ENCODE measurements around the gene PWWP2A.
A peak's percentile ranks its signal among the peaks of the same experiment; 100 is the strongest.

The PWWP2A gene

DNA sequence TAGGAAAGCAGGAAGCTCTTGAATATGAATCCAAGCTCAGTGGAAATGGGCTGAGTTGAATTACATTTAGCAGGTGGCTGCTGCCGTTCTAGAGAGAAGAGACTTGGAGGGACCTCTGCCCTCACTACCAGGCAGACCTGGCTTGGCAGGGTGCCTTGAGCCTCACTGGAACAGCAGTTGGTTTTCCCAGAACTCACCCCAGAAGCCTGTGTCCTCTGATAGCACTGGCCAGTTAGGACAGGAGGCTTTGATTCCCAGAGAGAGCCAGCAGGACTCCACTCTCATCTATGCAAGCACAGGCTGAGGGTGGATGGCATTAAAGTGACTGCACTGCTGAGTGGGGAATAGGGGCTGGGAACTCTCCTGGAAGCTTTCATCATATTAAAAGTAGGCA lies 54.8 kb downstream of the PWWP2A start:
- DNase-seq (ENCODE audit: low read depth) = peak; percentile 20
- no peak overlapping the region for H3K4me3 ChIP-seq (ENCODE audit: low read depth, low read length)
- TF ChIP-seq, protein P1, sequence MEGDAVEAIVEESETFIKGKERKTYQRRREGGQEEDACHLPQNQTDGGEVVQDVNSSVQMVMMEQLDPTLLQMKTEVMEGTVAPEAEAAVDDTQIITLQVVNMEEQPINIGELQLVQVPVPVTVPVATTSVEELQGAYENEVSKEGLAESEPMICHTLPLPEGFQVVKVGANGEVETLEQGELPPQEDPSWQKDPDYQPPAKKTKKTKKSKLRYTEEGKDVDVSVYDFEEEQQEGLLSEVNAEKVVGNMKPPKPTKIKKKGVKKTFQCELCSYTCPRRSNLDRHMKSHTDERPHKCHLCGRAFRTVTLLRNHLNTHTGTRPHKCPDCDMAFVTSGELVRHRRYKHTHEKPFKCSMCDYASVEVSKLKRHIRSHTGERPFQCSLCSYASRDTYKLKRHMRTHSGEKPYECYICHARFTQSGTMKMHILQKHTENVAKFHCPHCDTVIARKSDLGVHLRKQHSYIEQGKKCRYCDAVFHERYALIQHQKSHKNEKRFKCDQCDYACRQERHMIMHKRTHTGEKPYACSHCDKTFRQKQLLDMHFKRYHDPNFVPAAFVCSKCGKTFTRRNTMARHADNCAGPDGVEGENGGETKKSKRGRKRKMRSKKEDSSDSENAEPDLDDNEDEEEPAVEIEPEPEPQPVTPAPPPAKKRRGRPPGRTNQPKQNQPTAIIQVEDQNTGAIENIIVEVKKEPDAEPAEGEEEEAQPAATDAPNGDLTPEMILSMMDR (conservative IDR thresholded peaks at IDR 0.05; ENCODE audit: low read depth, low read length) = no peak

DNA sequence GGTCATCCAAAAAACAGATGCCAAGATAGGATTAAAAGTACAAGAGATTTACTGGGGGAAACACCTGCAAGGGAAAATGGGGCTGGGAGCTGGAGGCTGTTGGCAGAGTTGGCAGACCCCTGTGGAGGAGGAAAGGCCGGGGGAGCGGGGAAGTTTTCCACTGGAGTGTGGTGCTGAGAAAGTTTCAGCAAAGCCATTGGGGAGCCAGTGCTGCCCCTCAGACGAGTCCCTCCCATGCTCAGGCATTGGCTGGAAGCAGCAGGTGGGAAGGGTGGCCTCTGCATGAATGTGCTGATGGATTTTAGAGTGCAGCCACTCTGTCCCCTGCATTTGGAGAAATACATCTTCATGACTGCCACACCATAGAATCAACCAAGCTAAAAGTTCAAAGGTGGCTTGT lies 57.5 kb downstream of the PWWP2A start:
- TF ChIP-seq, protein P1 (conservative IDR thresholded peaks at IDR 0.05; ENCODE audit: low read depth, low read length) = no peak
- no peak overlapping the region for H3K4me3 ChIP-seq (ENCODE audit: low read depth, low read length)
- DNase-seq (ENCODE audit: low read depth) = no peak

DNA sequence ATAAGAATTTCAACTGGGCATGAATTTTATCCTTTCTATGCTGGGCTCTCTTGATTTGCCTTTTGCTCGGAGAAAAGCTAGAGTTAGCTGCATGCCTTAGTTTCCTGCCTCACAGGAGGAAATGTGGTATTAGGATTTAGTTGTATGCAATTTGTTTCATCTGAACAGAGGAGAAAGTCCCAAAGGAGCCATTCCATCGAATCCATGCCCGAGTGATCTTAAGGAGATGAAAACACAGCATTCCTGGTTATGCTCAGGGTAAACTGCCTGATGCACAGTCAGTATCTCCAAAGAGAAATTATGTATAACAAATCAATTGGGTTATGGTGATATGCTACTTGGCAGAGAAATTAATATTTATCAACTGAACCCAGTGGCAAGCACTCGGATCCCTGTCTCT lies 59.2 kb downstream of the PWWP2A start:
- no peak for DNase-seq (ENCODE audit: low read depth)
- TF ChIP-seq, protein P1 (conservative IDR thresholded peaks at IDR 0.05; ENCODE audit: low read depth, low read length) = no peak
- H3K4me3 ChIP-seq (ENCODE audit: low read depth, low read length) = no peak overlapping the region

DNA sequence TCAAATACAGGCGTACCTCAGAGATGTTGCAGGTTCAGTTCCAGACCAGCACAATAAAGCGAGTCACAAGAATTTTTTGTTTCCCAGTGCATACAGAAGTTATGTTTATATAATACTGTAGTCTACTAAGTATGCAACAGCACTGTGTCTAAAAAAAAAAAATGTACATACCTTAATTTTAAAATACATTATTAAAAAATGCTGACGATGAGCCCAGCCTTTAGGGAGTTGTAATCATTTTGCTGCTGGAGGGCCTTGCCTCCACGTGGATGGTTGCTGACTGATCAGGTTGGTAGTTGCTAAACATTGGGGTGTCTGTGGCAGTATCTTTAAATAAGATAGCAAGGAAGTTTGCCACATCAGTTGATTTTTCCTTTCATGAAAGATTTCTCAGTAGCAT lies 62.0 kb downstream of the PWWP2A start:
- no peak for DNase-seq (ENCODE audit: low read depth)
- TF ChIP-seq, protein P1 (conservative IDR thresholded peaks at IDR 0.05; ENCODE audit: low read depth, low read length) = no peak
- H3K4me3 ChIP-seq (ENCODE audit: low read depth, low read length) = no peak overlapping the region

DNA sequence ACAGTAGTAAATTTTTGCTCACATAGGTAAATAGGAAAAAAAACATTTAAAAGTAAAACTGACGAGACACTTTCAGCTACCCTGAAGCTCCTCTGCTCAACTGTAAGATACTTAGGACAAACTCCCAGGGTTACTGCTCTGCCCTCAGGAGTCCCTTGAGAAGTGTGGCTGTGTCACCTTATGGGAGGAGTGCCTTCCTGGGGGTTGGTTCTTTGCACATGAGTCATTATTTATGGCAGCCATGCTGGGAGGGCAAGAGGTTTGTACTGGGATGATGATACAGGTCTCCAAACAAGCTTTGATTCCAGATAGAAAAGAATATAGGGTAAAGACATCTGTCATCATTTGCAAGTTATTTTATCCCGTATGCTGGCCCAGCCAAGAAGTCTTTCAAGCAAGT lies 64.4 kb downstream of the PWWP2A start:
- TF ChIP-seq, protein P1 (conservative IDR thresholded peaks at IDR 0.05; ENCODE audit: low read depth, low read length) = no peak
- peak; percentile 45 for DNase-seq (ENCODE audit: low read depth)

DNA sequence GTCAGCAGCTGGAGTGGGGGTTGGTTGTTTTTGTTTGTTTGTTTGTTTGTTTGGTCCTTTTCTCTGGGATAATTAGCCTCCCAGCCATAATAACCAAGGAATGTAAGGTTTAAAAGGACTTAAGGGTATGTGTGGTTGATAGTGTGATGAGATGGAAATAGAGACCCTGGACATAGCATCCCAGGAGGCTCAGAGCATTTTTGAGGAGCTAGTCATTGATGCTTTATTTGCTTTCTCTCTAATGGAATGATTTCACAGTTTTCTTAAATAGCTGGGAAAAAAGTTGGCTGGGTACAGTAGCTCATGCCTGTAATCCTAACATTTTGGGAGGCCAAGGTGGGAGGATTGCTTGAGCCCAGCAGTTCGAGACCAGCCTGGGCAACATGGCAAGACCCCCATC lies 65.2 kb downstream of the PWWP2A start:
- peak; percentile 40 for DNase-seq (ENCODE audit: low read depth)
- TF ChIP-seq, protein P1 (conservative IDR thresholded peaks at IDR 0.05; ENCODE audit: low read depth, low read length) = no peak
- no peak overlapping the region for H3K4me3 ChIP-seq (ENCODE audit: low read depth, low read length)

More for the DNA sequence above, 64.4 kb downstream of the PWWP2A start:
- H3K4me3 ChIP-seq (ENCODE audit: low read depth, low read length) = no peak overlapping the region

DNA sequence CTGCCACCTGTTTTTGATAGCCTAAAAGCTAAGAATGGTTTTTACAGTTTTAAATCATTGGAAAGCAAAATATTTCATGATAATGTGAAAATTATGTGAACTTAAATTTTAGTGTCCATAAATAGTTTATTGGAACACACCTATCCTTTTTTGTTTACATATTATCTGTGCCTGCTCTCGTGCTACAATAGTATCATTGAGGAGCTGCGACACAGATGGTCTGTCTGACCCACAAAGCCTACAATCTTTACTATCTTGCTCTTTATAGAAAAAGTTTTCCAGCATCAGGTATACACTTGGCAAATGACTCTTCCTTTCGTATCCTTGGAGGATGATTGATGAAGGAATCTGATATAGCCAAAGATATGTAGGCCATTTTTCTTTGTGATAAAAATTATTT lies 70.2 kb downstream of the PWWP2A start:
- TF ChIP-seq, protein P1 (conservative IDR thresholded peaks at IDR 0.05; ENCODE audit: low read depth, low read length) = no peak
- no peak for DNase-seq (ENCODE audit: low read depth)
- H3K4me3 ChIP-seq (ENCODE audit: low read depth, low read length) = no peak overlapping the region
